ENCODE measurements around the gene NME3.

The NME3 gene

DNA sequence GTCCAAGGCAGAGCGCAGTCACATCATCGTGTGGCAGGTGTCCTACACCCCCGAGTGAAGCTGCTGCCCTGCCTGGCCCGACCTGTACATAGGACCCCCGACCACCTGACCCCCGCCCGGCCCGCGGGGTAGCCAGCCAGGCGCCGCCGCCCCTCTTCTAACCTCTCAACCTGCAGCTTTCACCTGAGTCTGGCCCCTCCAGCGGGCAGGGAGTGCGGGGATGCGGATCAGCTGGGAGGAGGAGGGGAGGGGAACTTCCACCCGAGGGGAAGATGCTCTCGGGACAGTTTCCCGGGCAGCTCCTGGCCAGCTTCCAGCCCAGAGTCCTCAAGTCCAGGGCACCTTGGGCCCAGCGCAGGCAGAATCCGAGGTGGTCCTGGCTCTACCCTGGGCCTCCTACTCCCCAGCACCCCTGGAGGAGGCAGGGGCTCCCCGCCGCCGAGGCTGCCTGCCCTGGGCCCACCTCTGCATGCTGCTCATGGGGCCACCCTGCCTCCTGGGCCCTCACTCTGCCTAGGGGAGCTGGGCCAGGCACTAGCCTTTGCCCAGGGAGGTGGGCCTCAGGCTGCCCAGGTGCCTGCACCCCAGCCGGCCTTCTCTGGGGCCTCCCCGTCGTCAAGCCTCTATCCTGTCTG lies 2.5 kb downstream of the NME3 start:
- no peak for DNase-seq (ENCODE audit: low read depth)

DNA sequence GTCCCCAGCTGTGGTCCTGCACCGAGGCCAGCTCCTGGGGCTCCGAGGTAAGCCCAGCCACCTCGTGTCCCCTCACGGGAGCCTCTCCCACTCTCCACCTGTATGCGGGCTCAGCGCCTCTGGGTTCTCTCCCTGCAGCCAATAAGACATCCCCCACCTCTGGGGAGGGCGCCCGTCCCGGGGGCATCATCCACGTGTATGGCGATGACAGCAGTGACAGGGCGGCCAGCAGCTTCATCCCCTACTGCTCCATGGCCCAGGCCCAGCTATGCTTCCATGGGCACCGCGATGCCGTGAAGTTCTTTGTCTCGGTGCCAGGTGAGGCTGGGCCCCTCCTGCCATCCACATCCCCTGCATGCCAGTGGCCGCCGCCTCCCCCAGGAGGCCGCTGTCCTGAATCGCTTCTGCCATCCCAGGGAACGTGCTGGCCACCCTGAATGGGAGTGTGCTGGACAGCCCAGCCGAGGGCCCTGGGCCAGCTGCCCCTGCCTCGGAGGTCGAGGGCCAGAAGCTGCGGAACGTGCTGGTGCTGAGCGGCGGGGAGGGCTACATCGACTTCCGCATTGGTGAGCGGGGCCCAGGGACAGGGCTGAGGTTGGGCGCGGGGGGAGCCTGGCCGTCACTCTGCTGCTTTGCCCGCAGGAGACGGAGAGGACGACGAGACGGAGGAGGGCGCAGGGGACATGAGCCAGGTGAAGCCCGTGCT lies 3.1 kb downstream of the NME3 start:
- DNase-seq (ENCODE audit: low read depth): no peak

DNA sequence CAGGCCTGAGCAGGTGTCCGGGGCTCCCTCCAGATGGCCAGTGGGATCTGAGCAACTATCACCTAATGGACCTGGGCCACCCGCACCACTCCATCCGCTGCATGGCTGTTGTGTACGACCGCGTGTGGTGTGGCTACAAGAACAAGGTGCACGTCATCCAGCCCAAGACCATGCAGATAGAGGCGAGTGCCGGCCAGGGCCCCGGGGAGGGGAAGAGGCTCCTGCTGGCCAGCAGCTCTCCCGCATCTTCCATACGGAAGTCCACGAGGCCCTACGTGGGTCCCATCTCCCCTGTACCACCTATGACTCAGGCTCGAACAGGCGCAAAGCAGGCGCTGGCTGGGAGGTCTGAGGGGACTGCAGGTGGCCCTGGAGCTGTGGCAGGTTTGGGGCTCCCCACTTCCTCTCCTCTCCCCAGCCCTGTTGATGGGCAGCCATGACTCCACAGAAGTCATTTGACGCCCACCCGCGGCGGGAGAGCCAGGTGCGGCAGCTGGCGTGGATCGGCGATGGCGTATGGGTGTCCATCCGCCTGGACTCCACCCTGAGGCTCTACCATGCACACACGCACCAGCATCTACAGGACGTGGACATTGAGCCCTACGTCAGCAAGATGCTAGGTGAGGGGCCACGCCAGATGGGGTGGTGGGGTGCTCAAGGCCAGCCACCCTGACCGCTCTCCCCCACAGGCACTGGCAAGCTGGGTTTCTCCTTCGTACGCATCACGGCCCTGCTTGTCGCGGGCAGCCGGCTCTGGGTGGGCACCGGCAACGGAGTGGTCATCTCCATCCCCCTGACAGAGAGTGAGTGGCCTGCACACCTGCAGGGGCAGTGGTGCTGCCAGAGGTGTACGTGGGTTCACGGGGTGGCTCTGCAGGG lies 4.0 kb downstream of the NME3 start:
- no peak for DNase-seq (ENCODE audit: low read depth)

DNA sequence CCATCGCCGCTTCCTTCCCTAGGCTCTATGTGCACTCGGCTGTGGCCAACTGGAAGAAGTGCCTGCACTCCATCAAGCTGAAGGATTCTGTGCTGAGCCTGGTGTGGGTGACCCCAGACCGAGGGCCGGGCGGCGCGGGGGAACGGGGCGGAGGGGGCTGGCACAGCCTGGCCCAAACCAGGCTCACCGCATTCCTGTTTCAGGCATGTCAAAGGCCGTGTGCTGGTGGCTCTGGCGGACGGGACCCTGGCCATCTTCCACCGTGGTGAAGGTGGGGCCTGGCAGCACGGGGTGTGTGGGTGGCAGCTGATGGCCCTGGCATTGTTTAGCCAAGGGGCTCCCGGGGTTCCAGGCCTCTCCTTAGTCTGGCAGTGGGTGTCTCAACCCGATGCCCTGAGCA lies 4.6 kb downstream of the NME3 start:
- no peak for DNase-seq (ENCODE audit: low read depth)

DNA sequence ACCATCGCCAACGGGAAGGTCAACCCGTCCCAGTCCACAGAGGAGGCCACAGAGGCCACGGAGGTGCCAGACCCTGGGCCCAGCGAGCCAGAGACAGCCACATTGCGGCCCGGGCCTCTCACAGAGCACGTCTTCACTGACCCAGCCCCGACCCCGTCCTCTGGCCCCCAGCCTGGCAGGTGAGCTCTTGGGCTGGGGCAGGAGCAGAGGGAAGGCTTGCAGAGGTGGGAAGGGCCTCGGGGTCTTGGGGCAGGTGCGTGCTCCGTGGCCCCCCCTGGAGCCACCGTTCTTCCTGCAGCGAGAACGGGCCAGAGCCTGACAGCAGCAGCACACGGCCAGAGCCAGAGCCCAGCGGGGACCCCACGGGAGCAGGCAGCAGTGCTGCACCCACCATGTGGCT lies 5.1 kb downstream of the NME3 start:
- DNase-seq (ENCODE audit: low read depth): no peak

DNA sequence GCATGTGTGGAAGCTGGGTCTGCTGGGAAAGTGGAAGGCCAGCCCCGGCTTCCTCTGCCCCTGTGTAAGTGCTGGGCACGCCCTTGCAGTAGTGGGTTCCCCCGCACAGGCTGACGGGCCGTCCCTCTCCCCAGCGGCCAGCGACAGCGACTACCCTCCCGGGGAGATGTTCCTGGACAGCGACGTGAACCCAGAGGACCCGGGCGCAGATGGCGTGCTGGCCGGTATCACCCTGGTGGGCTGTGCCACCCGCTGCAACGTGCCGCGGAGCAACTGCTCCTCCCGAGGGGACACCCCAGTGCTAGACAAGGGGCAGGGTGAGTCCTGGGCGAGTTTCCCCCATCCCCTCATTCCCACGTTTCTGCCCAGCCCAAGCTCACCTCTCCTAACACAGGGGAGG lies 5.5 kb downstream of the NME3 start:
- no peak for DNase-seq (ENCODE audit: low read depth)

DNA sequence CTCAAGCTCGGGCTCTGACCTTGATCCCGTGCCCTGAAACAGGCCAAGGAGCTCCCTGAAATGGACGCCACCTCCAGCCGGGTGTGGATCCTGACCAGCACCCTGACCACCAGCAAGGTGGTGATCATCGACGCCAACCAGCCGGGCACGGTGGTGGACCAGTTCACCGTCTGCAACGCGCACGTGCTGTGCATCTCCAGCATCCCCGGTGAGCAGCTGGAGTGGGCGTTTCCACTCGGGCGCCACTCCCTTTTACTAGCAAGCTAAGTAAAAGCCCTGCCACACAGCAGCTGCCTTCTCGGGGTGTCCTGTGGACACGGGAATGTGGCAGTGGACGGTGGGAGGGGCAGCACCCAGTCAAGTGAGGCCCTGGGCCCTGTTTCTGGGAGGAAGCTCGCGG lies 6.4 kb downstream of the NME3 start:
- DNase-seq (ENCODE audit: low read depth): no peak

DNA sequence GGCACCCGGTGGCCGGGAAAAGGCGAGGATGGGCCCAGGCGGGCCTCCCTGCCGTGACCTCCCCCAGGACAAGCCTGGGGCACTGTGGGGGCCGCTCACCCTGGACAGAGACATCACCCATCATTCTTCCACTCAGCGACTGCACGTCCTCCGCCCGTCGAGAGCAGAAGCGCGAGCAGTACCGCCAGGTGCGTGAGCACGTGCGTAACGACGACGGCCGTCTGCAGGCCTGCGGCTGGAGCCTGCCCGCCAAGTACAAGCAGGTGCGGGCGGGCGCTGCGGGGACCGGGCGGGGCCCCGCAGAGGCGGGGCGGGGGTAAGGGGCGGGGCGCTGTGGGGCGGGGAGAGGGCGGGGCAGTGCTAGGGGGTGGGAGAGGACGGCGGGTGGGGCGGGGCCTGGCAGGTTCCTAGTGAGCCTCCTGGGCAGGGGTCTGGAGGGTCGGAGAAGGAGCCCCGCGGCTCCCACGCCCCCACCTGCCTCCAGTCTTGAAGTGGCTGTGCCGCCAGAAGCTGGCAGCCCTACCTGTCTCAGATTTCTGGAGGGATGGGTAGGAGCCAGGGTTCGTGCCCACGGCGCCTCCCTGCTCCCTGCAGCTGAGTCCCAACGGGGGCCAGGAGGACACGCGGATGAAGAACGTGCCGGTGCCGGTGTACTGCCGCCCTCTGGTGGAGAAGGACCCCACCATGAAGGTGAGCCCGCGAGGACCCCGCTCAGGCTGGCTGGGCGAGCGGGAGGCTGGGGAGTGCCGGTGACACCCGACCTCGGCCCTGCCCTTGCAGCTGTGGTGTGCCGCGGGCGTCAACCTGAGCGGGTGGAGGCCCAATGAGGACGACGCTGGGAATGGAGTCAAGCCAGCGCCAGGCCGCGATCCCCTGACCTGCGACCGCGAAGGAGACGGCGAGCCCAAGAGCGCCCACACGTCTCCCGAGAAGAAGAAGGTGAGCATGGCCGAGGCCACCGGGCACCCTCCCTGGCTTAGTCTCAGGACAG lies 7.5 kb downstream of the NME3 start:
- no peak for DNase-seq (ENCODE audit: low read depth)

DNA sequence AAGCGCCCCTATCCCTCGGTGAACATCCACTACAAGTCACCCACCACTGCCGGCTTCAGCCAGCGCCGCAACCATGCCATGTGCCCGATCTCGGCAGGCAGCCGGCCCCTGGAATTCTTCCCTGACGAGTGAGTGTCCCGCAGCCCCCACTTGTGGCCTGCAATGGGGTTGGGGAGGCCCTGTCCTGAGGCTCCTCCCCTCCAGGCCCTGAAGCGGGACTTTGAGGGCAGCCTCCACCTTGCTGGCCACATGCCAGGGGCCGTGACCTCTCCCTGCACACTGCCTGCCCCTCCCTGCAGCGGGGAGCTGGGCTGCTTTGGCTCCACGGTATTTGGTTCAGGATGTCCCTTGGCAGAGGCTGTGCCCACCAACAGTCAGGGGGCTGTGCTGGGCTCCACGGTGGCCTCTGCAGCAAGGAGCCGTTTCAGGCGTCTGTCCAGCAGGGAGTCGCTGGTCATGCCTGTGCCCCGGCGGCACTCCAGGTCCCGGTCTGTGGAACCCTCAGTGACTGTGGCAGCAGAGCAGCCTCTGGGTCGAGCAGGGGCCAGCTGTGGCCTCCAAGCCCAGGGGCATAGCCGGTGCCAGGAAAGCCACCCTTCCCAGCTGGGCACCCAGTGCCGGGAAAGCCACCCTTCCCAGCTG lies 8.3 kb downstream of the NME3 start:
- no peak for DNase-seq (ENCODE audit: low read depth)

DNA sequence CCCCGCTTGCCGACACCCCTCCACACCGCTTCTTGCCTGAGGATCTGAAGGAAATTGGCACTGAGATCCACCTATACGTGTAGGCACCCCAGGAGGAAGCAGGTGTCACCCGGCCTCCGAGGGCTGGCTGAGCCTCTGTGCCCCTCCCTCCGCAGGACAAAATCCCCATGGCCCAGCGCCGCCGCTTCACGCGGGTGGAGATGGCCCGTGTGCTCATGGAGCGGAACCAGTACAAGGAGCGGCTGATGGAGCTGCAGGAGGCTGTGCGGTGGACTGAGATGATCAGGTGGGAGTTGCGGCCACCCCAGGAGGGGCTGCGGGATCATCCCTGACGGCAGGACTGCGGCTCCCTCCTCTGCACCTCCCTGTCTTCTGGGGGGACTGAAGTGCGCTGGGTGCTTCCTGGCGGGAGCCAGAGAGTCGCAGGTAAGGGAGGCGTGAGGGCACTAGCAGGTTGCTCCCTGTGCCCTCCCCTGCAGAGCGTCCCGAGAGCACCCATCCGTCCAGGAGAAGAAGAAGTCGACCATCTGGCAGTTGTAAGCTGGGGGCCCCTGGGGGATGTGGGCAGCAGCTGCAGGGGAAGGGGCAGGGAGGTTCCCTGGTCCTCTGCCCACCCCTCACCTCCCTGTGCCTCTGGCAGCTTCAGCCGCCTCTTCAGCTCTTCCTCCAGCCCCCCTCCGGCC lies 9.0 kb downstream of the NME3 start:
- no peak for DNase-seq (ENCODE audit: low read depth)

DNA sequence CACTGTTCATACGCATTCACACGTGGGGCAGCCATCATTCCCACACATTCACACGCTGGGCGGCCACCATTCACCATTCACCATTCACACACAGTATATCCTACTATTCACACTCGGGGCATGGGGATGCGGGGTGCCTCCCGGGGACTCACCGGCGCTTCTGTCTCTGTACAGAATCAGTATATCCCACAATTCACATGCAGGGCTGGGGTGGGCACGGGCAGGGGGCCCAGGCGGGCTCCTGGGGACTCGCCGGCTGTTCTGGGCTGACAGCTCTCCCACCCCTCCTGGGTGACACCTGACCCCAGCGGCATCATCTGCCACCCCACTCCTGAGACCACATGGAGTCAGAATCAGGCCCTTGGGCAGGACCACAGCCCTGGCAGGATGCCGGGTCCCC lies 9.6 kb downstream of the NME3 start:
- no peak for DNase-seq (ENCODE audit: low read depth)

DNA sequence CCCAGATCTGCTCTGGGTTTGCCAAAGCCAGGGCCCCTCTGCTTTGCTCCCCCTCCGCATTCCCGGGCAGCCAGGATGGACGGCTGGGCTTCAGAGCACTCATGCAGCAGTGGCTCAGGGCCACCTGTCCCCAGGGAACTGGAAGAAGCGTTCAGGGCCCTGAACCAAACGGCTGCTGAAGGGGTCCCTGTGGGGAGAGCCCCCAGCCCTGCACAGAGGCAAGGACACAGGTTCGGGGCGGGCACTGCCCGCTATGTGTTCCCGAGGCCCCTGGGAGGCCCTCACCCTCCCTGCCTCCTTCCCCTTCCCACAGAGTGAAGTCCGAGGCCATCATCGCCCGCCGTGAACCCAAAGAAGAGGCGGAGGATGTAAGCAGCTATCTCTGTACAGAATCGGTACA lies 10.4 kb downstream of the NME3 start:
- DNase-seq (ENCODE audit: low read depth): no peak

DNA sequence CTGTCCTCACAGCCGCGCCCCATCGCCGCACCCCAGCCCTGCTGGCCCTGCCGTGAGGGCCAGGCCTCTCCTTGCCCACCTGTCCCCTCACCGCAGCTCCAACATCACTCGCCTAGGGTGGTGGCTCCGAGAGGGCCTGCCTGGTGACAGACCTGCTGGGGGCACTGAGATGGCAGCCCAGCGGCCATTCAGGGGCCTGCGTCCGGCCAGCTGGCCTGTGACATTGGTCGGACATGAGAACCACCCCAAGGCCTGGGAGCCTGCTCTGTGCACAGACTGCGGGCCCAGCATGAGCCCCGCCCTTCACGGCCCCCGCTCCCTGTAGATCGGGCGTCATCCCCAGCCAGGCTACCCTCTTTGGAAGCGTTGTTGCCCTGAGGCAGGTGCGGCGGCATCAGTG lies 11.8 kb downstream of the NME3 start:
- DNase-seq (ENCODE audit: low read depth): no peak

DNA sequence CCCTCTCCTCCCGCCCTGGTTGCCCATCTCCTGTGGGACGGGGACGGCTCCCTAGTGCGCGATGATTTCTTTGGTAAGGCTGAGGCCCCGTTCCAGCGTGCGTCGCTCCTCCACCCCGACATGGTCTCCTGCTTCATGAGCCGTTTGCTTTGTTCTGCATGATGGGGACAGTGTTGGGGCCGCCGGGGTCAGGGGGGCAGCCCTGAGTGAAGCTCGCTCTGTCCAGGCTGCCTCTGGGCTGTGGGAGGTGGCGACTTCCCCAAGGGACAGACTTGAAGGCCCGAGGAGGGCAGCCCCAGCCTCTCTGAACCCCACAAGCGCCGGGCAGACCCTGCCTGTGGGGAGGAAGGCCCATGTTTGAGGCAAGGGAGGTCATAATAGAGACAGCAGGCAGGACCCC lies 12.4 kb downstream of the NME3 start:
- no peak for DNase-seq (ENCODE audit: low read depth)

DNA sequence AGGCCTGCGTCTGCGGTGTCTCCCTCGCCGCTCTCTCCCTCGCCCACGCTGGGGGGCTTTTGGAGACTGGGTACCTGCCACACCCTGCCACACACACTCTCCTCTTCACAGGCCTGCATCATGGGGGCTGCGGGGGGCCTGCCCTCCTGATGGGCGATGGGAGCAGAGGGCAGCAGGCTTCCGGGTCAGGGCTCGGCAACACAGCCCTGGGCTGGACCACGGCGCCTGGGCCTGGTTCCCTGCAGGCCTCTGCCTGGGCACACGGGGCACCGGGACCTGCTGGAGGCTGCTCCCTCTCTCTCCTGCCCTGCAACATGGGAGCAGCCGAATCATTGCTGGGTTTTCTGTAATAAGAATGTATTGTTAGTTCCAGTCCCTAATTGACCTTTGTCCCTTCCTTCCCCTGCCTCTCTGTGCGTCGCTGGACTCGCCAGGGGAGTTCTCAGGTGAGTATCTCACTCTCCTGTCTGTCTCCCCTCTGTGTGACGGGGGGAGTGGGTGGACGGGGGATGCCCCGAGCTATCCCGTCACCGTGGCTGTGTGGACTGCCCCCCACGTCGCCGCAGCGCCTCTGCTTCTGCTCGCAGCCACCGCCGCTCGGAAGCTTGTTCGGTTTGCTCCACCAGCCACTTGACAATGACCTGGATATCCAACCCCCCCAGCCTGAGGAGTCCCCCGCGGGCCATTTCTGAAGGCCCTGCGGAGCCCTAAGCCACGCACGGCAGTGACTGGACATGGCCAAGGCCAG lies 13.5 kb downstream of the NME3 start:
- DNase-seq (ENCODE audit: low read depth): no peak

DNA sequence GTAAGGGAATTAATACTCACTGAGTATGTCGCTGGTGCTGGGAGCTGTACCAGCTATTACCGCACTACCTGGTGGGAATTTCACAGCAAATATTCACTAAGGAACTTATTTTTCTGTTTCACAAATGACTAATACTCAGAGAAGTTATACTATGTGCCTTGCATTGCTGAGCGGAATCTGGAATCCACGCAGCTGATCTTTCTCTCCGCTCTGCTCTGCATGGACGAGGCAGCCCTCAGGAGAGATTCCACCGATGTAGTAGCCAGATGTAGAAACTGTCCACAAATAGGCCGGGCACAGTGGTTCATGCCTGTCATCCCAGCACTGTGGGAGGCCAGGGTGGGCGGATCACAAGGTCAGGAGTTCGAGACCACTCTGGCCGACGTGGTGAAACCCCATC lies 17.1 kb downstream of the NME3 start:
- no peak for DNase-seq (ENCODE audit: low read depth)

DNA sequence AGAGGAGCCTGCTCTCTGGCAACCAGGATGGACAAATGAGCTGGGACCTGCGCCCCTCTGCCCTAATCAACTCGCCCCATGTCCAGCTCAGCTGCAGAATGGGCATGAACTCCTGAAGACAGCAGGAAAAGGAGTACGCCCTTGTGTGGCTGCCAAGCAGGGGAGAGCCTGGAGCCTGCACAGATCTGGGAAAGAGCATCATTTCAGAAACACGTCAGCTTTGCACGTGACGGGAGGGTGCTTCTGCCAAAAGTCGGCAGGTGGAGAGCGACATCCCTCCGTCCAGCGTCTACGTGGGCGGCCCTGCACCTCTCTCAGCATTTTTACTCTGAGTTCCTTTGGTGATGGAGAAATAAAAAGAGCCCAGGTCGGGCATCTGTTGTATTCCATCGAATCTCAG lies 18.5 kb downstream of the NME3 start:
- no peak for DNase-seq (ENCODE audit: low read depth)

DNA sequence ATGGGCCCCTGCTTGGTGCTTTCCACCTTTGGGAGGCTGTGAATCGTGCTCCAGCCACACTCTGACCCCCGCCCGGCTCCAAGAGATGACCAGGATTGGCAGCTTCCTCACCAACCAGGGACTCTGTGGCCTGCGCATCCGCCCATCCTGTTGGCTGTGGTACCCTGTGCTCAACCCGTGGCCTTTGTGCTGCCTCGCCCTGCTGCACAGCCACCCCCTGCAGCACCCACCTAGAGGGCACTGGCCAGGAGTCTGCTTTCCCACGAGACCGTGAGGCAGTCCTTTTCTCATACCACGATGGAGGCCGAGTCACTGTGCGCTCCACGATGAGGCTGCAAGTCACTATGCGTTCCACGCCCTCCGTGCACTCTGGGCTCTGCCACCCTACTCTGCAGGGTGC lies 19.4 kb downstream of the NME3 start:
- DNase-seq (ENCODE audit: low read depth): no peak

DNA sequence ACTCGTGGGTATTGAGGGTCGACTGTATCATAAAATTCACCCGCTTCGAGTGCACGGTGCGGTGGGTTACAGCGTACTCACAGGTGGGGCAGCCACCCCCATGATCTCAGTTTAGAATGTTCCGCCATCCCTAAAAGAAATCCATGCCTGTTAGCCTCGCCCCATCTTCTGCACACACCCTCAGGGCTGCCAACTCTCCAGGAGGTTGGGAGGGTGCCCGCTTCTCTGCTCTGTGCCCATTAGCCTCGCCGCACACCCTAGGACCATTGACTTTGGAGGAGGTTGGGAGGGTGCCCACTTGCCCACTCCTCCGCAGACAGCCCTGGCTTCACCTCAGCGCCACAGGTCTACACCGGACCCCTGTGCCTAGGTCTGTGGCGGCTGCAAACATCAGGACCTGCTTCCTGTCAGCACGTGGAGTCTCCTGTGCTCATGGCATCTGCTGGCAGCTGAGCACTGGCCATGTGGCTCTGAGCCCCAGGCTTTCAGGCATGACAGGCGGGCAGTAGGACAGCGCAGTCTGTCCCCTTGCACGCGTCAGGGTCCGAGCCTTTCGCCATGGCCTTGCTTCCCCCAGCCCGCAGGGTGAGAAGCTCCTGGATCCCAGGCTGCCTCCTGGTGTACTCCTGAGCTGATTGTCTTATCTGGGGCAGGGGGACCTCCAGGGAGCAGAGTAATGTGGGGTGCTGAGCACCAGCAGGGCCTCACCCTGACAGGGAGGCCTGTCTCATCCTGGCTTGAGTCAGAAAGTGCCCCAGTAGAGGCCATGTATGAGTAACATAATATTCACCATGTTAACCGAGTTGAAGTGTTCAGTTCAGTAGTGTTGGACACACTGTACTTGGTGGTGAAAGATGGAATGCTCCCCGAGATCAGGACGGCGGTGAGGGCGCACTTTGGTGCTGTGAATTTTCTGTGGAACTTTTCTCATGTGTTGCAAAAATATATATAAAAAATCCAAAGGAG lies 21.9 kb downstream of the NME3 start:
- DNase-seq (ENCODE audit: low read depth): no peak

Data from GM04503 (cell line).